C1 segment of cervical spinal cord (tissue), 14 donors: Measurements from ENCODE around the gene NEK2.
"Not testable (repeated sequence)": the region's sequence is repeated elsewhere in the genome, so short reads cannot be mapped to it uniquely, and the experiment has no call there.

Source experiments
- DNase-seq, 14 donors: peaks; one replicate each; lab custom pipeline; 2025; lab: John Stamatoyannopoulos, UW

NEK2 gene

GRCh38 chr1:211650904-211651303 is 24.5 kb downstream of the NEK2 start:
- DNase-seq: no peak

GRCh38 chr1:211648980-211649934 is 26.2 kb downstream of the NEK2 start:
- DNase-seq: peak in 1 of 14 donors; percentile 14

GRCh38 chr1:211648336-211648735 is 27.1 kb downstream of the NEK2 start:
- no peak for DNase-seq

GRCh38 chr1:211647711-211648121 is 27.7 kb downstream of the NEK2 start:
- DNase-seq: no peak

GRCh38 chr1:211646566-211646965 is 28.9 kb downstream of the NEK2 start:
- no peak for DNase-seq

GRCh38 chr1:211645601-211646000 is 29.8 kb downstream of the NEK2 start:
- DNase-seq: not testable (repeated sequence)

- no peak for DNase-seq
These were observed 30.8 kb downstream of the NEK2 start for GRCh38 chr1:211644653-211645052.

GRCh38 chr1:211643324-211644212 is 31.9 kb downstream of the NEK2 start:
- DNase-seq: peak in 8 of 14 donors; percentile 14 to 51 (median 26)

GRCh38 chr1:211642870-211643269 is 32.6 kb downstream of the NEK2 start:
- no peak for DNase-seq

GRCh38 chr1:211641942-211642341 is 33.5 kb downstream of the NEK2 start:
- no peak for DNase-seq

GRCh38 chr1:211641044-211641800 is 34.2 kb downstream of the NEK2 start:
- no peak for DNase-seq

- no peak for DNase-seq
These were observed 35.2 kb downstream of the NEK2 start for GRCh38 chr1:211640301-211640630.

GRCh38 chr1:211639475-211640300 is 35.7 kb downstream of the NEK2 start:
- no peak for DNase-seq

GRCh38 chr1:211638689-211639101 is 36.7 kb downstream of the NEK2 start:
- no peak for DNase-seq

GRCh38 chr1:211638246-211638645 is 37.2 kb downstream of the NEK2 start:
- no peak for DNase-seq

- no peak for DNase-seq
These were observed 38.4 kb downstream of the NEK2 start for GRCh38 chr1:211637066-211637465.

- DNase-seq: not testable (repeated sequence)
These were observed 38.8 kb downstream of the NEK2 start for GRCh38 chr1:211636575-211637029.

- DNase-seq: no peak
These were observed 39.7 kb downstream of the NEK2 start for GRCh38 chr1:211635597-211636205.

- no peak for DNase-seq
These were observed 40.5 kb downstream of the NEK2 start for GRCh38 chr1:211634931-211635330.

GRCh38 chr1:211634461-211634860 is 41.0 kb downstream of the NEK2 start:
- no peak for DNase-seq
